Measurements from ENCODE around the gene BATF3. TPM values are rescaled to one million over a fixed set of nuclear protein-coding genes. Genes with fewer than 3 reads are reported as not detected.
A peak's percentile ranks its signal among the peaks of the same experiment; 100 is the strongest.
"Not testable (repeated sequence)": the region's sequence is repeated elsewhere in the genome, so short reads cannot be mapped to it uniquely, and the experiment has no call there.

Gene BATF3, protein sequence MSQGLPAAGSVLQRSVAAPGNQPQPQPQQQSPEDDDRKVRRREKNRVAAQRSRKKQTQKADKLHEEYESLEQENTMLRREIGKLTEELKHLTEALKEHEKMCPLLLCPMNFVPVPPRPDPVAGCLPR
- total RNA-seq: 100 to 1,000 TPM; 400 to 660 TPM

DNA sequence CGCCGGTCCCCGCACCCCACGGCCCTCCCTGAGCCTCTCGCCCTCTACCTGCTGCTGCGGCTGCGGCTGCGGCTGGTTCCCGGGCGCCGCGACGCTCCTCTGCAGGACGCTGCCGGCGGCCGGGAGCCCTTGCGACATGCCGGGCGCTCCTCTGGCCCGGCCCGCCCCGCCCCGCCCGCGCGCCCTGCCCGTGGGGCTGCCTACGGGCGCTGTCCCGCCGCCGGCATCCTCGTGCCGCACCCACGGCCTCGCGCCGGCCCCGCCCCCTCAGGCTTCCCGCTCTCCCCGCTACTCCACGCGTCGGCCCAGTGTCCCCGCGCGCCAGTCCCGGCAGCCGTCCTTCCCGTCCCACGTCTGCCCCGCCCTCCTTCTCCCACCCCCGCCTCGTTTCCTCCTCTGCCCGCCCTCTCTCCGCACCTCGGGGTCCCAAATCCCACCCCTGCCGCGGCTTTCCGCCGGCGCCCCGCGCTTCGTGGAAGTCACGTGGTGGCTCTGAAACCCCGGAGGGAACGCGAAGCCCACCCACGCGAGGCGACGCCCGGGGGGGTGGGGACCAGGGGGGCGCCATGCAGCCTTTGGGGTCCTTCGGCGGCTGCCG lies at the start of gene BATF3:
Gene BATF3, minus strand, starts transcription at position 216 of the 598 bp plus-strand sequence. Its CDS starts 78 bp downstream, at position 138.
- peaks cover 7% of the 10 kb centered on the region for H3K27me3 Mint-ChIP-seq (ENCODE audit: low read depth)
- H3K27ac Mint-ChIP-seq: peak within 1 kb of the TSS; percentile 97
- H3K9me3 Mint-ChIP-seq: no peaks in the 10 kb centered on the region
- H3K4me3 Mint-ChIP-seq: peak within 1 kb of the TSS; percentile 89 to 96
- peaks cover 27% of the 10 kb centered on the region in 2 donors for H3K36me3 Mint-ChIP-seq (ENCODE audit: insufficient read depth in 2 of 2)
- H3K4me1 Mint-ChIP-seq (ENCODE audit: low read depth): peaks cover 81% of the 10 kb centered on the region
- DNase-seq: peak in 1 of 2 donors; percentile 84
- ATAC-seq (replicated peaks in 1 of 2): peak; percentile 44 to 47

DNA sequence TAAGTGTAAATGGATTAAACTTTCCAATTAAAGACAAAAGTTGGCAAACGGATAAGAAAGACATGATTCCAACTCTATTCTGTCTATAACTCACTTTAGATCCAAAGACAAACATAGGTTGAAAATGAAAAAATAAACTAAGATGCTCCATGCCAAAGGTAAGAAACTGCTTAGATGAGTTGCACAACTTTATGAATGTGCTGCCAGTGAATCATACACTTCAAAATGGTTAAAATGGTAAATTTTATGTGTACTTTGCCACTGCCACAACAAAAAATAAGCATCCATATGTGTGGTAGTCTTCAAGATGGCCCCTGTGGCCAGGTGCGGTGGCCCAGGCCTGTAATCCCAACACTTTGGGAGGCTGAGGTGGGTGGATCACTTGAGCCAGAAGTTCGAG lies 46.9 kb upstream of the BATF3 start:
- Mint-ChIP-seq H3K27me3 (ENCODE audit: low read depth) (no peaks in the 10 kb centered on the region), H3K27ac (peak overlapping the region; percentile 86), H3K4me3 (peak overlapping the region in 1 of 2 donors; percentile 37), H3K4me1 (ENCODE audit: low read depth) (peaks cover 68% of the 10 kb centered on the region), H3K9me3 (peaks cover 0 to 5% of the 10 kb centered on the region in 2 donors), H3K36me3 (ENCODE audit: insufficient read depth in 2 of 2) (peaks cover 17 to 18% of the 10 kb centered on the region in 2 donors)
- ATAC-seq (replicated peaks in 1 of 2): peak; percentile 45 to 71
- no peak for DNase-seq

DNA sequence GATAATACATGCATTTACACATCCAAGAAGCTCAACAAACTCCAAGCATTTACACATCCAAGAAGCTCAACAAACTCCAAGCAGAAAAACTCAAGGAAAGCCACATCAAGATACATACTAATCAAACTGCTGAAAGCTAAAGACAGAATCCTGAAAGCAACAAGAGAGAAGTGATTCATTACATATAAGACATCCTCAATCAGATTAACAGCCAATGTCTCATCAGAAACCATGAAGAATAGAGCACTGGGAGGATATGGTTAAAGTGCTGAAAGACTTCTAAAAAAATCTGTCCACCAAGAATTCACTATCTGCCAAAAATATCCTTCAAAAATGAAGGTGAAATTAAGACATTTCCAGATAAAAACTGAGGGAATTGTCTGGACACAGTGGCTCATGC lies 45.7 kb upstream of the BATF3 start:
- Mint-ChIP-seq H3K4me3 (peak overlapping the region in 1 of 2 donors; percentile 32), H3K27ac (peak overlapping the region; percentile 29), H3K36me3 (ENCODE audit: insufficient read depth in 2 of 2) (peaks cover 22% of the 10 kb centered on the region in 2 donors), H3K9me3 (peaks cover 2 to 10% of the 10 kb centered on the region in 2 donors), H3K4me1 (ENCODE audit: low read depth) (peaks cover 64% of the 10 kb centered on the region), H3K27me3 (ENCODE audit: low read depth) (no peaks in the 10 kb centered on the region)
- DNase-seq (no peak), ATAC-seq (replicated peaks in 1 of 2) (peak; percentile 45 to 60)

DNA sequence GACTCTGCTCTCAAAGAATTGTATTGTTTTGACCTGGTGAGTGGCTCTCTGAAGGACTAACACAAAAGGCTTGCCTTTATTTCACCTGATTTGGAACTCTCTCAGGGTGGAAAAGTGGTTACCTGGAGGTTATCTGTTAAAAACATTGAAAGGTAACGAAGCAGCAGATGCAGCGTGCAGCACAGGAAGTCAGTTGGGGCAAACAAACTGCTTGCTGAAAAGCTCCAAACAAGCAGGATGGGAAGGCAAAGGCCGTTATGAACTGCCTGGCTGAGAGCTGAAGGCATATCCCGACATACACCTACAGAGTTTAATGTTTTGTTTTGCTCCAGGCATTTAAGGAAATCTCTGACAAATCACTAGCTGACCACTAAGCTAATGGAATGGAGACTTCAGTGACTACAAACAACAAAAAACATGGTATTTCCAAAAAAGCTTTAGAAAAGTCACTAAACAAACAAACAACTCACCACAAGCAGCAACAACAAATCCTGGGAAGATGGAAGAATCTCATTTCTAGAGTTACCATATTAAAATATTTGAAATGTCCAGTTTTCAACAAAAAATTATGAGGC lies 44.3 kb upstream of the BATF3 start:
- H3K4me1 Mint-ChIP-seq (ENCODE audit: low read depth): peaks cover 61% of the 10 kb centered on the region
- DNase-seq (no peak), ATAC-seq (replicated peaks in 1 of 2) (no peak)
- no peaks in the 10 kb centered on the region for H3K27me3 Mint-ChIP-seq (ENCODE audit: low read depth)
- peaks cover 20 to 25% of the 10 kb centered on the region in 2 donors for H3K36me3 Mint-ChIP-seq (ENCODE audit: insufficient read depth in 2 of 2)
- H3K9me3 Mint-ChIP-seq: peaks cover 2 to 10% of the 10 kb centered on the region in 2 donors
- peak overlapping the region; percentile 65 for H3K27ac Mint-ChIP-seq
- H3K4me3 Mint-ChIP-seq: peak overlapping the region; percentile 3 to 33

DNA sequence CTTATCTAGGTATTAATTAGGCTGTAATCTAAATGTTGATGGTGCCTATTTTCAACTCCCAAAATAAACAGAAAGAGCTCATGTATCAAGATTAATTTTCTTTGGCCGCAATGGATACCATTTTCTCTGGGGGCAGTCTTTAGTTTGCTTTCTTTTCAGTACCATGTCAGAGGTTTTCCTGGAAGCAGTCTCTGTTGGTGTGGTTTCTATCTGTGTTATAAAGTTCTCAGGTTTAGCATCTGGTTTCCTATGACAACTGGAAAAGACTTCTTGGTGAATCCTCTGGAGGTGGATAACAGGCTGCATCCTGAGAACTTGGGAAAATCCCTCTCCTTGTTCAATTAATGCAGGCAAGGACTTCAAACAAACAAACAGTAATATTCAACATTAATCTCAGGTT lies 38.7 kb upstream of the BATF3 start:
- Mint-ChIP-seq H3K27ac (peak overlapping the region; percentile 95), H3K36me3 (ENCODE audit: insufficient read depth in 2 of 2) (peaks cover 15 to 24% of the 10 kb centered on the region in 2 donors), H3K4me1 (ENCODE audit: low read depth) (peaks cover 44% of the 10 kb centered on the region), H3K4me3 (peak overlapping the region; percentile 41 to 75), H3K9me3 (peaks cover 3 to 6% of the 10 kb centered on the region in 2 donors), H3K27me3 (ENCODE audit: low read depth) (no peaks in the 10 kb centered on the region)
- DNase-seq (no peak), ATAC-seq (replicated peaks in 1 of 2) (peak; percentile 47 to 89)

DNA sequence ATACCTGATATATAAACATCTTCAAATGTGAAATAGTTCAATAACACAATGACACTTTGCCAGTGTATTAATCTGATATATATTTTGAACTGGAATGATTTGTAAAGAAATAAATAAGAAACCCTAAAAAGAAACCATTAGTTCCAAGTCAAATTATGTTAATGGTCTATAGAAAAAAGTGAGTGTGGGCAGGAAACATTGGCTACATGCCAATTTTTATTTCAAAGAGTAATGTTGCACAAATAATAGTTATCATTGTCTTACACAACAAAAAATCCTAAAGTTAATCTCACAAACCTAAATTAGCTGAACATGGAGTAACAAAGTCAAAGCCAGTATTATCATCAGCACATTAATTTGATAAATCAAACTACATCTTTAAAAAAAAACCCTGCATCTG lies 37.9 kb upstream of the BATF3 start:
- no peak for DNase-seq
- Mint-ChIP-seq H3K9me3 (peaks cover 3 to 6% of the 10 kb centered on the region in 2 donors), H3K27me3 (ENCODE audit: low read depth) (no peaks in the 10 kb centered on the region), H3K36me3 (ENCODE audit: insufficient read depth in 2 of 2) (peaks cover 16 to 23% of the 10 kb centered on the region in 2 donors), H3K27ac (peak overlapping the region; percentile 95), H3K4me1 (ENCODE audit: low read depth) (peaks cover 40% of the 10 kb centered on the region), H3K4me3 (peak overlapping the region in 1 of 2 donors; percentile 36)
- no peak for ATAC-seq (replicated peaks in 1 of 2)

DNA sequence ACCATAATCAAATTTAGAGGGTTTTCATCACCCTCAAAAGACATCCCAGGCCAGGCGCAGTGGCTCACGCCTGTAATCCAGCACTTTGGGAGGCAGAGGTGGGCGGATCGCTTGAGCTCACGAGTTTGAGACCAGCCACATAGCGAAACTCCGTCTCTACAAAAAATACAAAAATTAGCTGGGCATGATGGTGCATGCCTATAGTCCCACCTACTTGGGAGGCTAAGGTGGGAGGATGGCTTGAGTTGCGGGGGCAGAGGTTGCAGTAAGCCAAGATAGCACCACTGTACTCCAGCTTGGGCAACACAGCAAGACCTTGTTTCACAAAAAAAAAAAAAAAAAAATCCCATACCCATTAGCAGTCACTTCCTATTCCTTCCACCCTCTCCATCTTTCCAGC lies 33.5 kb upstream of the BATF3 start:
- Mint-ChIP-seq H3K27ac (peak overlapping the region; percentile 38), H3K4me3 (no peak overlapping the region), H3K36me3 (ENCODE audit: insufficient read depth in 2 of 2) (peaks cover 4 to 10% of the 10 kb centered on the region in 2 donors), H3K4me1 (ENCODE audit: low read depth) (peaks cover 51% of the 10 kb centered on the region), H3K27me3 (ENCODE audit: low read depth) (no peaks in the 10 kb centered on the region), H3K9me3 (no peaks in the 10 kb centered on the region)
- ATAC-seq (replicated peaks in 1 of 2) (no peak), DNase-seq (no peak)

DNA sequence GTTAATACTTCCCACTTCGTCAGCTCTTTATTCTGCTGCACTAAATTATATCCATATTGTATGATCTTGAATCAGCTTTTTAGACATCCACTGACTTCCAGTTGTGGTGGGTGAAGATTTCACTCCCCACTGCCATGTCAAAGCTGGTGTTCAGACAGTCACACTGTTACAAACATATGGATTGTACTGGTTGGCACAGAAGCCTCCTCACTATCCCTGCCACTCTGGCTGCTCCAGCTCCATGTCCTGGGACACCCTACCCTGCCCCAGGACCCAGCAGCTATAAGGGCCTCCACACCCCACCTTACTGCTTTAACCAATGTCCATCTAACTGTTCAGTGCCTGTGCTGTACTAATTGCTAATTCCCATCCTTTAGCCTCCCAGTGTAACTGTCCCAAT lies 32.0 kb upstream of the BATF3 start:
- H3K4me3 Mint-ChIP-seq: peak overlapping the region in 1 of 2 donors; percentile 48
- H3K9me3 Mint-ChIP-seq: no peaks in the 10 kb centered on the region
- peaks cover 56% of the 10 kb centered on the region for H3K4me1 Mint-ChIP-seq (ENCODE audit: low read depth)
- H3K36me3 Mint-ChIP-seq (ENCODE audit: insufficient read depth in 2 of 2): peaks cover 5 to 10% of the 10 kb centered on the region in 2 donors
- DNase-seq (no peak), ATAC-seq (replicated peaks in 1 of 2) (no peak)
- H3K27me3 Mint-ChIP-seq (ENCODE audit: low read depth): no peaks in the 10 kb centered on the region
- H3K27ac Mint-ChIP-seq: peak overlapping the region; percentile 70

DNA sequence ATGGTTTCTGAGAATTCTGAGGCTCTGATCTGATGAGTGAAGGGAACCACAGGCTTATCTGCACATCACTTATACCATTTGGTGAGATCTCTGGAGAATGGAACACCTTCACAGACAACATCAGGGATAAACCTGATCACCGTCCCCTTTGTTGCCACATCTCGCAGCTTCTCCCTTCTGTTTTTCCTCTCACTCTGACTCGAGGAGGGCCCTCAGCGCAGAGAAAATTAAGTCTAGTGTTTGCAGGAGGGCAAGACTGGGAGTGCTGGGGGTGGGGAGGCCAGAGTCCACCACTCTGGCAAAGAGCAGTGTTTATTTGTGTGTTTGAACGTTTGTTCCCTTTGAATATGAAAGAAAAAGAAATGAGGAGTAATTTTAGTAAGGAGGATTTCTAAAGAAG lies 29.0 kb upstream of the BATF3 start:
- Mint-ChIP-seq H3K36me3 (ENCODE audit: insufficient read depth in 2 of 2) (peaks cover 12 to 21% of the 10 kb centered on the region in 2 donors), H3K4me1 (ENCODE audit: low read depth) (peaks cover 70% of the 10 kb centered on the region), H3K27me3 (ENCODE audit: low read depth) (no peaks in the 10 kb centered on the region), H3K4me3 (peak overlapping the region; percentile 18 to 81), H3K27ac (peak overlapping the region; percentile 98), H3K9me3 (no peaks in the 10 kb centered on the region)
- DNase-seq (no peak), ATAC-seq (replicated peaks in 1 of 2) (peak in 1 of 2 donors; percentile 27)

DNA sequence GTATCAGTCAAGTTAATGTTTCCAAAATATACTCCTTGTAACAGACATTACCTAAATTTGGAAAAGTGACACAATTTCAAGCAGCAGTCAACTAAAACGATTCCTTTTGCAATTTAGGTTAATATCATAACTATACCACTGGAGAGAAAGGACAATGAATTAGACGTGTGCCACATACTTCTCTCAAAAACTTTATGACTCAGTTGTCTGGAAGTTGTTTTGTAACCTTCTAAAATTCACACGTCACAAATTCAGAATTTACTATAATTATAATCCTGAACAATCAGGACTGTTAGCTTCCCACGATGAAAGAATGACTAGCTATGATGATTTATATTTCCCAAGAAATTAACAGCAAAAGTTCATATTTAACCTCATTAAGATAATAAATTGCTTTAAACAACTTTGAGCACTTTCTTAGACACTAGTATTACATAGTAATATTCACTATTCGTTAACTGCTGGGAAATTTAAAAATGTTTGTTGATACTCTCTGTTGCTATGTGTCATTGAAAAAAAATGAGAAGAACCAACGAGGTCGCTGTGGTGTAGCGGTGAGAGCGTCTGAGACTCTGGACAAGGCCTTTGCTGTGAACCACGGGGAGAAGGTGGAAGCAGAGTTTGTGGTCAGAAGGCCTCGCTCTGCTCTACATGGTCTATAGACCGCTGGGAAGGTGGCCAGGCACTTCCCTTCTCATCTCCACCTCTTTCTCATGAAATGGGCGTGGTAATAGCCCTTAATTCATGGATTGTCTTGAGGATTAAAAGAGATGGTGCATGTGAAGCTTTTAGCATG lies 27.9 kb upstream of the BATF3 start:
- ATAC-seq (replicated peaks in 1 of 2) (peak; percentile 73 to 77), DNase-seq (peak; percentile 46 to 54)
- Mint-ChIP-seq H3K27ac (peak overlapping the region; percentile 93), H3K36me3 (ENCODE audit: insufficient read depth in 2 of 2) (peaks cover 14 to 26% of the 10 kb centered on the region in 2 donors), H3K4me1 (ENCODE audit: low read depth) (peaks cover 80% of the 10 kb centered on the region), H3K4me3 (peak overlapping the region; percentile 40 to 60), H3K27me3 (ENCODE audit: low read depth) (no peaks in the 10 kb centered on the region), H3K9me3 (peaks cover 0 to 3% of the 10 kb centered on the region in 2 donors)

DNA sequence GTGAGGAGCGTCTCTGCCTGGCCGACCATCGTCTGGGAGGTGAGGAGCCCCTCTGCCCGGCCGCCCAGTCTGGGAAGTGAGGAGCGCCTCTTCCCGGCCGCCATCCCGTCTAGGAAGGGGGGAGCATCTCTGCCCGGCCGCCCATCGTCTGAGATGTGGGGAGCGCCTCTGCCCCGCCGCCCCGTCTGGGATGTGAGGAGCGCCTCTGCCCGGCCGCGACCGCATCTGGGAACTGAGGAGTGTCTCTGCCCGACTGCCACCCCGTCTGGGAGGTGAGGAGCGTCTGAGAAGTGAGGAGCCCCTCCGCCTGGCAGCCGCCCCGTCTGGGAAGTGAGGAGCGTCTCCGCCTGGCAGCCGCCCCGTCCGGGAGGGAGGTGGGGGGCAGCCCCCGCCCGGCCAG lies 25.0 kb upstream of the BATF3 start:
- H3K9me3 Mint-ChIP-seq; H3K27ac Mint-ChIP-seq; H3K27me3 Mint-ChIP-seq (ENCODE audit: low read depth); H3K4me3 Mint-ChIP-seq; ATAC-seq (replicated peaks in 1 of 2); DNase-seq: not testable (repeated sequence)
- Mint-ChIP-seq H3K4me1 (ENCODE audit: low read depth) (peaks cover 81% of the 10 kb centered on the region), H3K36me3 (ENCODE audit: insufficient read depth in 2 of 2) (peaks cover 18 to 30% of the 10 kb centered on the region in 2 donors)

DNA sequence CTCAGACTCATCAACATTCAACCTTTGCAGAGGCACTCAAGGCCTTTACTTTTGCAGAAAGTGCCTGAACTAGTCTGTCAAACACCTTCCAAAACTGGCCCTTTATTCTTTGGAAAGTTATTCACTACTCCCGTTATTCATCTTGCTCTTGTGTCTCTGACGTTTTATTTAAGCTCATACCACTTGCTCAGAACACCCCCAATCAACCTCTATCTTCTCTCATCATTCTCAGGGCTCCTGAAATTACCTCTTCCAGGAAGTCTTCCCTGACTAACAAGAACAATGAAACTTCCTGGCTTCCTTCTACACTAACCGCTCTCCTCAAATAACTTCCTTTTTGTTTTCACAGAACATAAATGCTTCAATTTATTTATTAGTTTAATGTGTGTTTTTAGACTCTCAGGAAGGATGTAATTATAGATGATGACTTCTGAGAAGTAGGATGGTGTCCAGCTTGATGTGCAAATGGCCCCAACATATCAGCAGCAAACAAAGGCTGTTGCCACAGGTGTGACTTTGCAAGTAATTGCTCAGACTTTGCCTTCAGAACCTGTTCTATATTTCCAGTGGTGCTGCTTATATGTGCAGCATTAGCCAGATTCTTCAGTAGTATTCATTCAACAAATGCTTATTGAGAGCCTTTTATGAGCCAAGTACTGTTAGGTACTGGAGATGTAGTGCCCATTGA lies 22.8 kb upstream of the BATF3 start:
- DNase-seq (no peak), ATAC-seq (replicated peaks in 1 of 2) (peak; percentile 49 to 62)
- Mint-ChIP-seq H3K27ac (peak overlapping the region; percentile 100), H3K4me3 (peak overlapping the region; percentile 65 to 92), H3K9me3 (peaks cover 0 to 3% of the 10 kb centered on the region in 2 donors), H3K27me3 (ENCODE audit: low read depth) (peaks cover 15% of the 10 kb centered on the region), H3K36me3 (ENCODE audit: insufficient read depth in 2 of 2) (peaks cover 21 to 31% of the 10 kb centered on the region in 2 donors), H3K4me1 (ENCODE audit: low read depth) (peaks cover 79% of the 10 kb centered on the region)

All from activated T-cell treated with anti-CD3 and anti-CD28 coated beads, Interleukin-2, amount 50 U/mL, for 72 hours (primary cell).